GM12865 (cell line): ENCODE measurements around the gene FRMPD4.

Experiments used
- DNase-seq: peaks from one replicate; pipeline ENCODE4 v3.0.0; 2010; ENCODE audit warnings: low read depth
- H3K4me3 ChIP-seq: 2 replicates; pipeline ENCODE4 v1.5.1; 2011; ENCODE audit warnings: mild to moderate bottlenecking, low read depth, low read length, control low read depth
- TF ChIP-seq, protein P1 (sequence below): IDR thresholded peaks from 2 replicates; pipeline ENCODE4 v1.5.1; 2011; ENCODE audit warnings: low read length, control low read depth, low read depth, inconsistent platforms; ENCODE audit not compliant: insufficient read depth; ENCODE audit errors: missing control alignments

FRMPD4 gene

DNA sequence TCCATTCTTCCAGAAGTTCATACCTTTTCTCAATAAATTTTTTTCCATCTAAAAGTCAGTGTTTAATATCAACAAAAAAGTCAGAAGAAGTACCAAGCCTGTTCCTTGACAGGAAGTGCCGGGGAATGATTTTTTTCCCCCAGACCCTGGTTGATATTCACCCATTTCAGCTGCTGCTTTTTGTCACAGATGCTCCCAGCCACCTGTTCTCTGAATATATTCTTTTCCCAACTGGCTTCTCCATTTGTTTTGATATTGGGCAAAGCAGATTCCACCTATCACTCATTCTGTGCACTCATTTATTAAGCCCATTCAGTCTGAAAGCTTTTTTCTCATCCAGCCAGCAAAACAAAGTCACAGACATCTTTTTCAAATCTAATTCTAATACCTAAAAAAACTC lies 139.9 kb downstream of the FRMPD4 start:
- H3K4me3 ChIP-seq: no peak overlapping the region
- TF ChIP-seq, protein P1, sequence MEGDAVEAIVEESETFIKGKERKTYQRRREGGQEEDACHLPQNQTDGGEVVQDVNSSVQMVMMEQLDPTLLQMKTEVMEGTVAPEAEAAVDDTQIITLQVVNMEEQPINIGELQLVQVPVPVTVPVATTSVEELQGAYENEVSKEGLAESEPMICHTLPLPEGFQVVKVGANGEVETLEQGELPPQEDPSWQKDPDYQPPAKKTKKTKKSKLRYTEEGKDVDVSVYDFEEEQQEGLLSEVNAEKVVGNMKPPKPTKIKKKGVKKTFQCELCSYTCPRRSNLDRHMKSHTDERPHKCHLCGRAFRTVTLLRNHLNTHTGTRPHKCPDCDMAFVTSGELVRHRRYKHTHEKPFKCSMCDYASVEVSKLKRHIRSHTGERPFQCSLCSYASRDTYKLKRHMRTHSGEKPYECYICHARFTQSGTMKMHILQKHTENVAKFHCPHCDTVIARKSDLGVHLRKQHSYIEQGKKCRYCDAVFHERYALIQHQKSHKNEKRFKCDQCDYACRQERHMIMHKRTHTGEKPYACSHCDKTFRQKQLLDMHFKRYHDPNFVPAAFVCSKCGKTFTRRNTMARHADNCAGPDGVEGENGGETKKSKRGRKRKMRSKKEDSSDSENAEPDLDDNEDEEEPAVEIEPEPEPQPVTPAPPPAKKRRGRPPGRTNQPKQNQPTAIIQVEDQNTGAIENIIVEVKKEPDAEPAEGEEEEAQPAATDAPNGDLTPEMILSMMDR: no peak
- DNase-seq: no peak

DNA sequence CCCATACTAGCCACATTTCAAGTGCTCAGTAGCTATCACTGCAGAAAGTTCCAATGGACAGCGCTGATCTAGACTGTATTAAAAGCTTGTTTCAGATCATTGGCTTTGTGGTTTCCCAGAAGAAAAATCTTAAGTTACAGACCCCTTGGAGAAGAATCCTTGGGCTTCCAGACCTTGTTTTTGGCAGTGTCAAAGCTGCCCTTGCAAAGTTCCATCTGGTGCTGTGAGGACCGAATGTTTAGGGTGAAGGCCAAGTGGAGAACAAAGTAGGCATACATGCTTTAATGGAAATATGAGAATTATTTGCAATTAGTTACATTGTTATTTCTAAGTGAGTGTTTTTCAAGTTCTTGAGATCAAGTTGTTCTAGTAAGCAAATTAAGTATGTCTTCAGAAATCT lies 144.7 kb downstream of the FRMPD4 start:
- TF ChIP-seq, protein P1: no peak
- DNase-seq: no peak
- H3K4me3 ChIP-seq: no peak overlapping the region

DNA sequence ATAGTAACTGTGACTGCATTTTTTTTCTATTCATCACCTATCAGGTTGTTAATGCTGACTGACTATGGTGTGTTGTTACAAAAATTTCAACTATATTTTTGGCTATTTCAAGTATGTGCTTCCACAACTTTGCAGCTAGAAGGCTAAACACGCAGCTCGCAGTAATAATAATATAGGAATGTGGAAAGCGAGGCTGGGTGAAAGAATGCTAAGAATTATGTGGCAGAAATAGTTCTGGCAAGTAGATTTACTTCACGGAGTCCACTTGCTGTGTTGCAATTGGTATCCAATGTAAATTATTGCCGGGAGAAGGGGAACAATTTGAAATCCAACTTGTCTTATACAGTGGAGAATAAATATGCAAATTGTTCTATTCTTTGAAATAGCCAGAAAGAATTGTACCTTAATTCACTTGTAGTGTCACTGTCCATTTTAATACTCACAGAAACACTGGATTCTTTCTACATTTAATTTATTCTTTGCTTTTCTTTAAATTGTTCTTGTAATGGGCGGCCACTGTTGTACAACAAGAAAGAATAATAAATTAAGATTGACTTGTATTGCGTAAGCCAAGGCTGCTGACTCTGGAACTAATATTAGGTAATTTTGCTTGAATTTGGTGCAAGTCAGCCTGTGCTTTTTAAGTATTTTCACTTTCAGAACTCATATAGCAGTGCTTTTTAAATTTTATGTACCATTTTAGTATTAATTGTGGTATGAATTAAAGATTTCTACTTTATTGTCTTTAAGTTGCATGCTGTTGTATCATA lies 154.9 kb downstream of the FRMPD4 start:
- H3K4me3 ChIP-seq: no peak overlapping the region
- no peak for DNase-seq
- TF ChIP-seq, protein P1: no peak

DNA sequence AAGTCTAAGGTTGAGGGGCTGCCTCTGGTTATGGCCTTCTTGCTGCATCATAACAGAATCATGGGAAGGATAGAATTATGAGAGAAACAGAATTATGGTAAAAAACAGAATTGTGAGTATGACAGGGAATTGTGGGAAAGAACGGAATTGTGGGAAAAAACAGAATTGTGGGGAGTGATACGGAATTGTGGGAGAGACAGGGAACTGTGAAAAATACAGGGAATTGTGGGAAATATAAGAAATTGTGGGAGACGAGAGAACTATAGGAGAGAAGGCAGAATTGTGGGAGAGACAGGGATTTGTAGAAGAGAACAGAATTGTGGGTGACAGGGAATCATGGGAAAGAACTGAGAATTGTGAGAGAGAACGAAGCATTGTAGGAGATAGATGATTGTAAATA lies 159.1 kb downstream of the FRMPD4 start:
- TF ChIP-seq, protein P1: no peak
- no peak overlapping the region for H3K4me3 ChIP-seq

DNA sequence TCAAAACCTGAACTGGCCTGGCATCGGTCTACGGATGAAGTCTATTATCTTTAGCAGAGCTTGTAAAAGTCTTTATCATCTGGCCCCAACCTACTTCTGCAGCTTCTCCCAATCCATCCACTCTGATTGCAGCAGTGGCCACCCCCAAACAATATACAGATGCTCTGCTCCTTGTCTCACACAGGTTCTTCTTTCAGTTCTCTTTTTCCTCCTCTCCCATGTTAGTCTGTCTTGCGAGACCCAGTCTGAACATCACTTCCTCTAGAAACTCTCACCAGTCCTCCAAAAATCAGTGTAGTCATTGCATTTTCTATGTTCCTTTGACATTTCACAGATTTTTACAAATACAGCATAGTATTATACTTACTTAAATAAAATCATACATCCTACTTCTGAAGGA lies 163.0 kb downstream of the FRMPD4 start:
- TF ChIP-seq, protein P1: no peak
- no peak for DNase-seq
- no peak overlapping the region for H3K4me3 ChIP-seq

More for the DNA sequence above, 159.1 kb downstream of the FRMPD4 start:
- DNase-seq: no peak

DNA sequence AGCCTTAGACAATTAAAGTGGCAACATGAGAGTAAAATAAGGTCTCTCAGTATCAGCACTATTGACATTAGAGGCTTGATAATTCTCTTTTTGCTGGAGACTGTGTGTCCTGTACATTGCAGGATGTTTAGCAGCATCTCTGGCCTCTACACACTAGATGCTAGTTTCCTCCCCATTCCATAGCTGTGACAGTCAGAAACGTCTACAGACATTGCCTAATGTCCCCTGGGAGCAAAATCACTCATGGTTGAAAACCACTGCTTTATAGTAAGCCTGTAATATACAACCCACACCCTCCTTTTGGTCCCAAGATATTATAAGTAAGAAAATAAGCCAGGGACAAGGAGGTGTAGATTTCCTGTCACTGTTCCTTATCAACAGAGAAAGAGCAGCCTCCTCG lies 166.0 kb downstream of the FRMPD4 start:
- TF ChIP-seq, protein P1: no peak
- DNase-seq: no peak
- no peak overlapping the region for H3K4me3 ChIP-seq

DNA sequence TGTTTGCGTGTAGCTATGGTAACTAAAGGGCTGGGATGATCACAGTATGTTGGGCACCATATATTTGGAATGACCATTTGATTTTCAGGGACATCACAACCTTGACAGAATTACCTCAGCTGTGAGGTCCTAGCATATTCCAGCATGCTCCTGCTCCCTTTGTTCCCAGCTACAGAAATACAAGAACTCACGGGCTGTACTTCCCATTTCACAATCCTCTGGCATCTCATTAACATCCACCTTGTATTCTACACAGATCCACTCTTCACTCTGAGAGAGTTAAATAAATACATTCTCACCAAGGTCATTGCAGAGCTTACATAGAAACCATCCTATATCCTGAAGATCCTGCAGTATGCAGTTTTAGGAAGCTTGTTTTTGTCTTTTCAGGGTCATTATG lies 169.7 kb downstream of the FRMPD4 start:
- no peak overlapping the region for H3K4me3 ChIP-seq
- DNase-seq: no peak
- TF ChIP-seq, protein P1: no peak
